Hematopoietic multipotent progenitor cell (in vitro differentiated cells): Measurements from ENCODE around the gene SPINK1. TPM values are rescaled to one million over a fixed set of nuclear protein-coding genes. Genes with fewer than 3 reads are reported as not detected.
"Not testable (repeated sequence)": the region's sequence is repeated elsewhere in the genome, so short reads cannot be mapped to it uniquely, and the experiment has no call there.

Experiments used
- DNase-seq, 3 donors: peaks; one replicate each; pipeline ENCODE4 v3.0.0-alpha.2; 2011 to 2015; ENCODE audit warnings: low read depth in 2 of 3, low spot score in 2 of 3
- total RNA-seq: library from RNA; depleted of rRNA; stranded (reverse); fragments of >200 nt; gene quantifications from one replicate; pipeline ENCODE4 v1.2.3, GENCODE V29; 2012

Gene SPINK1
- not detected for total RNA-seq

- DNase-seq, result no peak
These were observed at the start of gene SPINK1 for GRCh38 chr5:147831465-147831864. SPINK1 (minus strand) TSS chr5:147831671; CDS start chr5:147831577, 94 bp downstream.

GRCh38 chr5:147880487-147880886 lies 49.0 kb upstream of the SPINK1 start:
- no peak for DNase-seq

- DNase-seq, result no peak
These were observed 48.3 kb upstream of the SPINK1 start for GRCh38 chr5:147879784-147880183.

GRCh38 chr5:147878066-147878759 lies 46.7 kb upstream of the SPINK1 start, which contains the start of gene SCGB3A2:
SCGB3A2 (plus strand) TSS chr5:147878711; CDS start chr5:147878804, 93 bp downstream.
- DNase-seq, result no peak

GRCh38 chr5:147876626-147877025 lies 45.2 kb upstream of the SPINK1 start:
- DNase-seq, result no peak

GRCh38 chr5:147876141-147876540 lies 44.7 kb upstream of the SPINK1 start:
- DNase-seq, result no peak

- no peak for DNase-seq
These were observed 43.5 kb upstream of the SPINK1 start for GRCh38 chr5:147874910-147875367.

GRCh38 chr5:147874118-147874875 lies 42.8 kb upstream of the SPINK1 start:
- not testable (repeated sequence) for DNase-seq

GRCh38 chr5:147872744-147873435 lies 41.4 kb upstream of the SPINK1 start:
- DNase-seq, result not testable (repeated sequence)

- DNase-seq, result not testable (repeated sequence)
These were observed 40.6 kb upstream of the SPINK1 start for GRCh38 chr5:147871980-147872549.

GRCh38 chr5:147869892-147870291 lies 38.4 kb upstream of the SPINK1 start:
- not testable (repeated sequence) for DNase-seq

GRCh38 chr5:147869112-147869511 lies 37.6 kb upstream of the SPINK1 start:
- DNase-seq, result no peak

GRCh38 chr5:147863454-147864158 lies 32.1 kb upstream of the SPINK1 start:
- DNase-seq, result no peak

GRCh38 chr5:147860641-147861025 lies 29.2 kb upstream of the SPINK1 start:
- no peak for DNase-seq

- no peak for DNase-seq
These were observed 28.6 kb upstream of the SPINK1 start for GRCh38 chr5:147859962-147860640.

- DNase-seq, result no peak
These were observed 27.1 kb upstream of the SPINK1 start for GRCh38 chr5:147858565-147858964.

GRCh38 chr5:147857302-147858129 lies 26.0 kb upstream of the SPINK1 start:
- peak in 2 of 3 donors; percentile 41 to 75 for DNase-seq

GRCh38 chr5:147856801-147857200 lies 25.3 kb upstream of the SPINK1 start:
- DNase-seq, result no peak

- DNase-seq, result no peak
These were observed 24.3 kb upstream of the SPINK1 start for GRCh38 chr5:147855774-147856069.
